ENCODE measurements around the gene LAMC3. TPM values are rescaled to one million over a fixed set of nuclear protein-coding genes. Genes with fewer than 3 reads are reported as not detected.

LAMC3 gene
- total RNA-seq, 4 donors from 2014 or later: 0.82 to 6.6 (median 3.9) TPM

DNA sequence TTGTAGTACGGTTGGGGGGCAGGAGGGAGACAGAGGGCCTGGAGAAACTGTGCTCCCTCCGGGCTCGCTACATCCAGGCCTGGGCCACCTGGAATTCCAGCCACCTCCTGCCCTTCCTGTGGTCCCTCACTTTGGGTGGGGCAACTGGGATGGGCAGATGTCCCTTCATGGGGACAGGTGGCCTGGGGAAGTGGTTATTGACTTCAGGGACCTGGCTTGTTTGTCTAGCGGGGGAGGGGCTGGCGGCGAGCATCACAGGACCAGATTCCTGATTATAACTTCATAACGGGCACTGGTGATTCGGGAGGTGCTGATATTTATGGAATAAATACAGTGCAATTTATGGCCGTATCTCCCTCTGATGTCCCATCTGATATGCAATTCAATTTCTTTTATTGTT is 20.1 kb upstream of the LAMC3 start:
- WGBS, 2 donors (ENCODE audit: low coverage in 1 of 2): 36 to 69% methylated on average over 4 to 9 of the region's 9 CpGs
- Histone ChIP-seq H3K4me3 (no peak overlapping the region), H3K27ac (no peak overlapping the region), H3K4me1 (no peaks in the 10 kb centered on the region), H3K9me3 (no peaks in the 10 kb centered on the region), H3K27me3 (peaks cover 32% of the 10 kb centered on the region), H3K36me3 (no peaks in the 10 kb centered on the region)
- DNase-seq: no peak
- TF ChIP-seq EP300 (IDR thresholded peaks at IDR 0.05; ENCODE audit: low read depth) (no peak), CTCF (IDR thresholded peaks at IDR 0.05) (no peak), POLR2AphosphoS5 (IDR thresholded peaks at IDR 0.05) (no peak), POLR2A (IDR thresholded peaks at IDR 0.05) (no peak)
- intact Hi-C loops (cut with DNase I; ENCODE audit: low total_unique reads) (no loop called here), in situ Hi-C loops (cut with MboI; ENCODE audit: low pct_ligation_motif_present in 1 of 4, low pct_unique_long_range_greater_than_20kb in 1 of 4, low sequenced_read_pairs in 3 of 4) (no loop called here)

DNA sequence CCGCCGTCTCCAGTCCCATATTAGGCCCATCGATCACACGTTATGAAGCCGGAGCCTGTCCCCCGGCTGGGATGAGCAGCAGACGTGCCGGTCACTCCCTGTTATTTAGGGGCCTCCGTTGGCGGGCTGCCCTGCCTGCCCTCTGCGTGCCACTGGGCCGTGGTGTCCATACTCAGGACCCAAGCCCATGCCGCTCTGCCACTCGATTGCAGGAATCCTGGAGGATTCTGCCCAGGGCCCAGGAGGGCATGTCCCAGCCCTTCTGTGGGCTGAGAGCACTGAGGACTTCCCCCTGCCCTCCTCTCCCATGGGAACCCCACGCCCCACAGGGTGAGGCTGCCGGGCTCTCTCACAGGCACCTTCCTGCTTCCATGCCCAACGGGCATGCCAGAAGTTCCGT is 19.6 kb upstream of the LAMC3 start:
- intact Hi-C loops (cut with DNase I; ENCODE audit: low total_unique reads) (no loop called here), in situ Hi-C loops (cut with MboI; ENCODE audit: low pct_ligation_motif_present in 1 of 4, low pct_unique_long_range_greater_than_20kb in 1 of 4, low sequenced_read_pairs in 3 of 4) (no loop called here)
- peaks cover 32% of the 10 kb centered on the region for H3K27me3 ChIP-seq
- TF ChIP-seq POLR2A (IDR thresholded peaks at IDR 0.05): no peak
- no peak for TF ChIP-seq CTCF (IDR thresholded peaks at IDR 0.05)
- no peak for TF ChIP-seq POLR2AphosphoS5 (IDR thresholded peaks at IDR 0.05)
- TF ChIP-seq EP300 (IDR thresholded peaks at IDR 0.05; ENCODE audit: low read depth): no peak
- no peaks in the 10 kb centered on the region for H3K36me3 ChIP-seq
- H3K27ac ChIP-seq: no peak overlapping the region
- DNase-seq: no peak
- no peaks in the 10 kb centered on the region for H3K9me3 ChIP-seq
- 83% methylated on average over 16 of the region's 18 CpGs; no CpG with 5 or more reads in 1 of the 2 donors for WGBS, 2 donors (ENCODE audit: low coverage in 1 of 2)
- H3K4me1 ChIP-seq: no peaks in the 10 kb centered on the region
- H3K4me3 ChIP-seq: no peak overlapping the region

- WGBS, 2 donors (ENCODE audit: low coverage in 1 of 2): 86% methylated on average over 21 of the region's 22 CpGs; no CpG with 5 or more reads in 1 of the 2 donors
- Histone ChIP-seq H3K9me3 (no peaks in the 10 kb centered on the region), H3K4me1 (no peaks in the 10 kb centered on the region), H3K27me3 (peaks cover 32% of the 10 kb centered on the region), H3K27ac (no peak overlapping the region), H3K36me3 (no peaks in the 10 kb centered on the region), H3K4me3 (no peak overlapping the region)
- intact Hi-C loops (cut with DNase I; ENCODE audit: low total_unique reads) (no loop called here), in situ Hi-C loops (cut with MboI; ENCODE audit: low pct_ligation_motif_present in 1 of 4, low pct_unique_long_range_greater_than_20kb in 1 of 4, low sequenced_read_pairs in 3 of 4) (no loop called here)
- no peak for DNase-seq
- TF ChIP-seq CTCF (IDR thresholded peaks at IDR 0.05): no peak
- TF ChIP-seq EP300 (IDR thresholded peaks at IDR 0.05; ENCODE audit: low read depth): no peak
- no peak for TF ChIP-seq POLR2AphosphoS5 (IDR thresholded peaks at IDR 0.05)
- no peak for TF ChIP-seq POLR2A (IDR thresholded peaks at IDR 0.05)
Observed at GRCh38 chr9:130989891-130990290, 19.1 kb upstream of the LAMC3 start.

- H3K27ac ChIP-seq: no peak overlapping the region
- DNase-seq: no peak
- WGBS, 2 donors (ENCODE audit: low coverage in 1 of 2): 51 to 55% methylated on average over 5 to 23 of the region's 23 CpGs
- no peak overlapping the region for H3K4me3 ChIP-seq
- in situ Hi-C loops (cut with MboI; ENCODE audit: low pct_ligation_motif_present in 1 of 4, low pct_unique_long_range_greater_than_20kb in 1 of 4, low sequenced_read_pairs in 3 of 4) (no loop called here), intact Hi-C loops (cut with DNase I; ENCODE audit: low total_unique reads) (no loop called here)
- no peaks in the 10 kb centered on the region for H3K9me3 ChIP-seq
- no peaks in the 10 kb centered on the region for H3K4me1 ChIP-seq
- TF ChIP-seq EP300 (IDR thresholded peaks at IDR 0.05; ENCODE audit: low read depth) (no peak), POLR2AphosphoS5 (IDR thresholded peaks at IDR 0.05) (no peak), CTCF (IDR thresholded peaks at IDR 0.05) (no peak), POLR2A (IDR thresholded peaks at IDR 0.05) (no peak)
- peaks cover 32% of the 10 kb centered on the region for H3K27me3 ChIP-seq
- H3K36me3 ChIP-seq: no peaks in the 10 kb centered on the region
Observed at GRCh38 chr9:130990306-130990977, 18.5 kb upstream of the LAMC3 start.
